HEK293 (cell line): ENCODE measurements around the gene ARHGAP27.

Source experiments
- FEZF1 ChIP-seq: fragments of 450-650 bp; formaldehyde crosslinking; IDR thresholded peaks from 2 replicates; pipeline ENCODE4 v1.5.1; 2016; ENCODE audit warnings: missing biosample characterization, missing genetic modification characterization
- MZF1 ChIP-seq: fragments of 450-650 bp; formaldehyde crosslinking; IDR thresholded peaks from 2 replicates; pipeline ENCODE4 v1.5.1; 2017; ENCODE audit warnings: missing biosample characterization, missing genetic modification characterization, borderline replicate concordance
- ZBTB20 ChIP-seq: fragments of 450-650 bp; formaldehyde crosslinking; IDR thresholded peaks from 2 replicates; pipeline ENCODE4 v1.5.1; 2016; ENCODE audit warnings: missing biosample characterization, missing genetic modification characterization
- ZBTB21 ChIP-seq: fragments of 450-650 bp; formaldehyde crosslinking; IDR thresholded peaks from 2 replicates; pipeline ENCODE4 v1.5.1; 2017; ENCODE audit warnings: missing biosample characterization, missing genetic modification characterization
- ZFP69B ChIP-seq: fragments of 450-650 bp; formaldehyde crosslinking; IDR thresholded peaks from 2 replicates; pipeline ENCODE4 v1.5.1; 2016; ENCODE audit warnings: missing biosample characterization, missing genetic modification characterization
- ZNF24 ChIP-seq: fragments of 450-650 bp; formaldehyde crosslinking; IDR thresholded peaks from 2 replicates; pipeline ENCODE4 v1.5.1; 2016; ENCODE audit warnings: missing biosample characterization, missing genetic modification characterization
- ZNF341 ChIP-seq: fragments of 450-650 bp; formaldehyde crosslinking; IDR thresholded peaks from 2 replicates; pipeline ENCODE4; 2016; ENCODE audit warnings: low read depth, missing biosample characterization, missing genetic modification characterization
- ZNF585B ChIP-seq: fragments of 450-650 bp; formaldehyde crosslinking; IDR thresholded peaks from 2 replicates; pipeline ENCODE4 v1.5.1; 2016; ENCODE audit warnings: missing biosample characterization, missing genetic modification characterization
- ZNF610 ChIP-seq: fragments of 450-650 bp; formaldehyde crosslinking; IDR thresholded peaks from 2 replicates; pipeline ENCODE4 v1.5.1; 2016; ENCODE audit warnings: missing biosample characterization, missing genetic modification characterization, borderline replicate concordance
- TF ChIP-seq, protein P1 (sequence below): fragments of 450-650 bp; formaldehyde crosslinking; conservative IDR thresholded peaks from 2 replicates; pipeline ENCODE4 v1.5.1; 2016; ENCODE audit warnings: low read depth, missing biosample characterization, missing genetic modification characterization
- TF ChIP-seq, protein P2 (sequence below): fragments of 450-650 bp; formaldehyde crosslinking; IDR thresholded peaks from 2 replicates; pipeline ENCODE4 v1.5.1; 2016; ENCODE audit warnings: missing biosample characterization, missing genetic modification characterization
- TF ChIP-seq, protein P3 (sequence below): fragments of 450-650 bp; IDR thresholded peaks from 2 replicates; pipeline ENCODE4 v1.5.1; 2018; ENCODE audit warnings: missing biosample characterization, mild to moderate bottlenecking, missing genetic modification characterization
- TF ChIP-seq, protein P4 (sequence below): fragments of 450-650 bp; formaldehyde crosslinking; IDR thresholded peaks from 2 replicates; pipeline ENCODE4 v1.5.1; 2016; ENCODE audit warnings: missing biosample characterization, missing genetic modification characterization
- TF ChIP-seq, protein P5 (sequence below): fragments of 450-650 bp; formaldehyde crosslinking; IDR thresholded peaks from 2 replicates; pipeline ENCODE4 v1.5.1; 2016; ENCODE audit warnings: missing biosample characterization, missing genetic modification characterization
- TF ChIP-seq, protein P6 (sequence below): sonication (generic); formaldehyde crosslinking; IDR thresholded peaks from 2 replicates; pipeline ENCODE4 v1.8.1; 2022; ENCODE audit warnings: mild to moderate bottlenecking, moderate library complexity, missing genetic modification reagents
- TF ChIP-seq, protein P7 (sequence below): fragments of 450-650 bp; formaldehyde crosslinking; IDR thresholded peaks from 2 replicates; pipeline ENCODE4 v1.5.1; 2017; ENCODE audit warnings: missing biosample characterization, mild to moderate bottlenecking, missing genetic modification characterization, moderate library complexity
- TF ChIP-seq, protein P8 (sequence below): fragments of 450-650 bp; formaldehyde crosslinking; IDR thresholded peaks from 2 replicates; pipeline ENCODE4 v1.5.1; 2016; ENCODE audit warnings: missing biosample characterization, missing genetic modification characterization
- TF ChIP-seq, protein P9 (sequence below): fragments of 450-650 bp; formaldehyde crosslinking; IDR thresholded peaks from 2 replicates; pipeline ENCODE4 v1.5.1; 2016; ENCODE audit warnings: missing biosample characterization, missing genetic modification characterization

The ARHGAP27 gene

DNA sequence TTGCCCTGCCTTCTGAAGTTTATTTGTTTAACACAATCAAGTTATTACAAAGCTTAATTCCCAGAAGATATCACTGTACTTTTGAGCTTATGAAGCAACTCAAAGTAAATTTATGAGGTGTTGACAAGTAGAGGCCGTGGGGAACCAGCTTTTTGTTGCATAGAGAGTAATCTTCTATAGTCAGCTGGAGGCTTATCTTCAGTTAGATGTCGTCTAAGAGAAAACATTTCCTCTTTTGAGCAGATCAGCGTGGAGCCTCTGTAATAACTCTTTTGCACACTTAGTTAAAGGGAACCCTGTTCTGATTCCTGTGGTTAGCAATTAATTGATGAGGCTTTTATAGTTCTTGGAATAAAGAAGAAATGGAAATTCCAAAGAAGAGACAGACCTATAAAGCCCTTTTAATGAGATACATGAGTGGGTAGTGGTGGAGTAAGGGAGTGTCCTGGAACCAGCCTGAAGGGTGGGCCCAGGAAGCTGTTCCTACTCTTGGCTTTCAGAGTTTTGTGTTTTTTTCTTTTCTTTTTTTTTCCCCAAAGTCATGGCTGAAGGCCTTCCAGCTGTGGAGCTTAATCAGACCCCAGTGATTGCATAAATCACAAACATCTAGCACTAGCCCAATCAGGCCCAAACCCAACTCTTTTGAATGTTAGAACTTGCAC, 87.0 kb downstream of the ARHGAP27 start (continued):
- TF ChIP-seq, protein P1, sequence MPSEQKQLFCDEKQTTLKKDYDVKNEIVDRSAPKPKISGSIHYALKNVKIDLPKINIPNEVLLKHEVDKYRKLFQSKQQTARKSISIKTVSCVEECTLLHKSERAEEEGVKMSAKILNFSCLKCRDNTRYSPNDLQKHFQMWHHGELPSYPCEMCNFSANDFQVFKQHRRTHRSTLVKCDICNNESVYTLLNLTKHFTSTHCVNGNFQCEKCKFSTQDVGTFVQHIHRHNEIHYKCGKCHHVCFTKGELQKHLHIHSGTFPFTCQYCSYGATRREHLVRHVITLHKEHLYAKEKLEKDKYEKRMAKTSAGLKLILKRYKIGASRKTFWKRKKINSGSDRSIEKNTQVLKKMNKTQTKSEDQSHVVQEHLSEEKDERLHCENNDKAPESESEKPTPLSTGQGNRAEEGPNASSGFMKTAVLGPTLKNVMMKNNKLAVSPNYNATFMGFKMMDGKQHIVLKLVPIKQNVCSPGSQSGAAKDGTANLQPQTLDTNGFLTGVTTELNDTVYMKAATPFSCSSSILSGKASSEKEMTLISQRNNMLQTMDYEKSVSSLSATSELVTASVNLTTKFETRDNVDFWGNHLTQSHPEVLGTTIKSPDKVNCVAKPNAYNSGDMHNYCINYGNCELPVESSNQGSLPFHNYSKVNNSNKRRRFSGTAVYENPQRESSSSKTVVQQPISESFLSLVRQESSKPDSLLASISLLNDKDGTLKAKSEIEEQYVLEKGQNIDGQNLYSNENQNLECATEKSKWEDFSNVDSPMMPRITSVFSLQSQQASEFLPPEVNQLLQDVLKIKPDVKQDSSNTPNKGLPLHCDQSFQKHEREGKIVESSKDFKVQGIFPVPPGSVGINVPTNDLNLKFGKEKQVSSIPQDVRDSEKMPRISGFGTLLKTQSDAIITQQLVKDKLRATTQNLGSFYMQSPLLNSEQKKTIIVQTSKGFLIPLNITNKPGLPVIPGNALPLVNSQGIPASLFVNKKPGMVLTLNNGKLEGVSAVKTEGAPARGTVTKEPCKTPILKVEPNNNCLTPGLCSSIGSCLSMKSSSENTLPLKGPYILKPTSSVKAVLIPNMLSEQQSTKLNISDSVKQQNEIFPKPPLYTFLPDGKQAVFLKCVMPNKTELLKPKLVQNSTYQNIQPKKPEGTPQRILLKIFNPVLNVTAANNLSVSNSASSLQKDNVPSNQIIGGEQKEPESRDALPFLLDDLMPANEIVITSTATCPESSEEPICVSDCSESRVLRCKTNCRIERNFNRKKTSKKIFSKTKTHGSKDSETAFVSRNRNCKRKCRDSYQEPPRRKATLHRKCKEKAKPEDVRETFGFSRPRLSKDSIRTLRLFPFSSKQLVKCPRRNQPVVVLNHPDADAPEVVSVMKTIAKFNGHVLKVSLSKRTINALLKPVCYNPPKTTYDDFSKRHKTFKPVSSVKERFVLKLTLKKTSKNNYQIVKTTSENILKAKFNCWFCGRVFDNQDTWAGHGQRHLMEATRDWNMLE (tag by site-specific recombination), result 0 out of 2 replicates have a peak, but pooled peaks have one; percentile 32
- TF ChIP-seq ZBTB21 (tag by site-specific recombination), result peak; percentile 47; the same call in 1 of the 2 replicates
- TF ChIP-seq, protein P2, sequence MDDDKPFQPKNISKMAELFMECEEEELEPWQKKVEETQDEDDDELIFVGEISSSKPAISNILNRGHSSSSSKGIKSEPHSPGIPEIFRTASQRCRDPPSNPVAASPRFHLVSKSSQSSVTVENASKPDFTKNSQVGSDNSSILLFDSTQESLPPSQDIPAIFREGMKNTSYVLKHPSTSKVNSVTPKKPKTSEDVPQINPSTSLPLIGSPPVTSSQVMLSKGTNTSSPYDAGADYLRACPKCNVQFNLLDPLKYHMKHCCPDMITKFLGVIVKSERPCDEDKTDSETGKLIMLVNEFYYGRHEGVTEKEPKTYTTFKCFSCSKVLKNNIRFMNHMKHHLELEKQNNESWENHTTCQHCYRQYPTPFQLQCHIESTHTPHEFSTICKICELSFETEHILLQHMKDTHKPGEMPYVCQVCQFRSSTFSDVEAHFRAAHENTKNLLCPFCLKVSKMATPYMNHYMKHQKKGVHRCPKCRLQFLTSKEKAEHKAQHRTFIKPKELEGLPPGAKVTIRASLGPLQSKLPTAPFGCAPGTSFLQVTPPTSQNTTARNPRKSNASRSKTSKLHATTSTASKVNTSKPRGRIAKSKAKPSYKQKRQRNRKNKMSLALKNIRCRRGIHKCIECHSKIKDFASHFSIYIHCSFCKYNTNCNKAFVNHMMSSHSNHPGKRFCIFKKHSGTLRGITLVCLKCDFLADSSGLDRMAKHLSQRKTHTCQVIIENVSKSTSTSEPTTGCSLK, result no peak
- TF ChIP-seq, protein P3, sequence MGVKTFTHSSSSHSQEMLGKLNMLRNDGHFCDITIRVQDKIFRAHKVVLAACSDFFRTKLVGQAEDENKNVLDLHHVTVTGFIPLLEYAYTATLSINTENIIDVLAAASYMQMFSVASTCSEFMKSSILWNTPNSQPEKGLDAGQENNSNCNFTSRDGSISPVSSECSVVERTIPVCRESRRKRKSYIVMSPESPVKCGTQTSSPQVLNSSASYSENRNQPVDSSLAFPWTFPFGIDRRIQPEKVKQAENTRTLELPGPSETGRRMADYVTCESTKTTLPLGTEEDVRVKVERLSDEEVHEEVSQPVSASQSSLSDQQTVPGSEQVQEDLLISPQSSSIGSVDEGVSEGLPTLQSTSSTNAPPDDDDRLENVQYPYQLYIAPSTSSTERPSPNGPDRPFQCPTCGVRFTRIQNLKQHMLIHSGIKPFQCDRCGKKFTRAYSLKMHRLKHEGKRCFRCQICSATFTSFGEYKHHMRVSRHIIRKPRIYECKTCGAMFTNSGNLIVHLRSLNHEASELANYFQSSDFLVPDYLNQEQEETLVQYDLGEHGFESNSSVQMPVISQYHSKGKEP (tag by site-specific recombination), result peak; percentile 90
- TF ChIP-seq ZNF610, result 0 out of 2 replicates have a peak, but pooled peaks have one; percentile 38
- TF ChIP-seq, protein P4, sequence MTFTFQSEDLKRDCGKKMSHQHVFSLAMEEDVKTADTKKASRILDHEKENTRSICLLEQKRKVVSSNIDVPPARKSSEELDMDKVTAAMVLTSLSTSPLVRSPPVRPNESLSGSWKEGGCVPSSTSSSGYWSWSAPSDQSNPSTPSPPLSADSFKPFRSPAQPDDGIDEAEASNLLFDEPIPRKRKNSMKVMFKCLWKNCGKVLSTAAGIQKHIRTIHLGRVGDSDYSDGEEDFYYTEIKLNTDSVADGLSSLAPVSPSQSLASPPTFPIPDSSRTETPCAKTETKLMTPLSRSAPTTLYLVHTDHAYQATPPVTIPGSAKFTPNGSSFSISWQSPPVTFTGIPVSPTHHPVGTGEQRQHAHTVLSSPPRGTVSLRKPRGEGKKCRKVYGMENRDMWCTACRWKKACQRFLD, result no peak
- TF ChIP-seq, protein P5, sequence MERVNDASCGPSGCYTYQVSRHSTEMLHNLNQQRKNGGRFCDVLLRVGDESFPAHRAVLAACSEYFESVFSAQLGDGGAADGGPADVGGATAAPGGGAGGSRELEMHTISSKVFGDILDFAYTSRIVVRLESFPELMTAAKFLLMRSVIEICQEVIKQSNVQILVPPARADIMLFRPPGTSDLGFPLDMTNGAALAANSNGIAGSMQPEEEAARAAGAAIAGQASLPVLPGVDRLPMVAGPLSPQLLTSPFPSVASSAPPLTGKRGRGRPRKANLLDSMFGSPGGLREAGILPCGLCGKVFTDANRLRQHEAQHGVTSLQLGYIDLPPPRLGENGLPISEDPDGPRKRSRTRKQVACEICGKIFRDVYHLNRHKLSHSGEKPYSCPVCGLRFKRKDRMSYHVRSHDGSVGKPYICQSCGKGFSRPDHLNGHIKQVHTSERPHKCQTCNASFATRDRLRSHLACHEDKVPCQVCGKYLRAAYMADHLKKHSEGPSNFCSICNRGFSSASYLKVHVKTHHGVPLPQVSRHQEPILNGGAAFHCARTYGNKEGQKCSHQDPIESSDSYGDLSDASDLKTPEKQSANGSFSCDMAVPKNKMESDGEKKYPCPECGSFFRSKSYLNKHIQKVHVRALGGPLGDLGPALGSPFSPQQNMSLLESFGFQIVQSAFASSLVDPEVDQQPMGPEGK, result peak; percentile 42; the same call in 1 of the 2 replicates
- TF ChIP-seq, protein P6, sequence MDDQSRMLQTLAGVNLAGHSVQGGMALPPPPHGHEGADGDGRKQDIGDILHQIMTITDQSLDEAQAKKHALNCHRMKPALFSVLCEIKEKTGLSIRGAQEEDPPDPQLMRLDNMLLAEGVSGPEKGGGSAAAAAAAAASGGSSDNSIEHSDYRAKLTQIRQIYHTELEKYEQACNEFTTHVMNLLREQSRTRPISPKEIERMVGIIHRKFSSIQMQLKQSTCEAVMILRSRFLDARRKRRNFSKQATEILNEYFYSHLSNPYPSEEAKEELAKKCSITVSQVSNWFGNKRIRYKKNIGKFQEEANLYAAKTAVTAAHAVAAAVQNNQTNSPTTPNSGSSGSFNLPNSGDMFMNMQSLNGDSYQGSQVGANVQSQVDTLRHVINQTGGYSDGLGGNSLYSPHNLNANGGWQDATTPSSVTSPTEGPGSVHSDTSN (CRISPR knock-in tag), result 0 out of 2 replicates have a peak, but pooled peaks have one; percentile 37
- TF ChIP-seq FEZF1, result peak; percentile 98
- TF ChIP-seq ZNF341, result peak; percentile 78
- TF ChIP-seq ZNF24 (tag by site-specific recombination), result peak; percentile 77
- no peak for TF ChIP-seq ZNF585B
- TF ChIP-seq, protein P7, sequence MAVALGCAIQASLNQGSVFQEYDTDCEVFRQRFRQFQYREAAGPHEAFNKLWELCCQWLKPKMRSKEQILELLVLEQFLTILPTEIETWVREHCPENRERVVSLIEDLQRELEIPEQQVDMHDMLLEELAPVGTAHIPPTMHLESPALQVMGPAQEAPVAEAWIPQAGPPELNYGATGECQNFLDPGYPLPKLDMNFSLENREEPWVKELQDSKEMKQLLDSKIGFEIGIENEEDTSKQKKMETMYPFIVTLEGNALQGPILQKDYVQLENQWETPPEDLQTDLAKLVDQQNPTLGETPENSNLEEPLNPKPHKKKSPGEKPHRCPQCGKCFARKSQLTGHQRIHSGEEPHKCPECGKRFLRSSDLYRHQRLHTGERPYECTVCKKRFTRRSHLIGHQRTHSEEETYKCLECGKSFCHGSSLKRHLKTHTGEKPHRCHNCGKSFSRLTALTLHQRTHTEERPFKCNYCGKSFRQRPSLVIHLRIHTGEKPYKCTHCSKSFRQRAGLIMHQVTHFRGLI (tag by site-specific recombination), result 0 out of 2 replicates have a peak, but pooled peaks have one; percentile 26
- 0 out of 2 replicates have a peak, but pooled peaks have one; percentile 31 for TF ChIP-seq ZFP69B
- TF ChIP-seq ZBTB20 (tag by site-specific recombination), result no peak; the same call in 1 of the 2 replicates
- TF ChIP-seq, protein P8, sequence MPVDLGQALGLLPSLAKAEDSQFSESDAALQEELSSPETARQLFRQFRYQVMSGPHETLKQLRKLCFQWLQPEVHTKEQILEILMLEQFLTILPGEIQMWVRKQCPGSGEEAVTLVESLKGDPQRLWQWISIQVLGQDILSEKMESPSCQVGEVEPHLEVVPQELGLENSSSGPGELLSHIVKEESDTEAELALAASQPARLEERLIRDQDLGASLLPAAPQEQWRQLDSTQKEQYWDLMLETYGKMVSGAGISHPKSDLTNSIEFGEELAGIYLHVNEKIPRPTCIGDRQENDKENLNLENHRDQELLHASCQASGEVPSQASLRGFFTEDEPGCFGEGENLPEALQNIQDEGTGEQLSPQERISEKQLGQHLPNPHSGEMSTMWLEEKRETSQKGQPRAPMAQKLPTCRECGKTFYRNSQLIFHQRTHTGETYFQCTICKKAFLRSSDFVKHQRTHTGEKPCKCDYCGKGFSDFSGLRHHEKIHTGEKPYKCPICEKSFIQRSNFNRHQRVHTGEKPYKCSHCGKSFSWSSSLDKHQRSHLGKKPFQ (tag by site-specific recombination), result 0 out of 2 replicates have a peak, but pooled peaks have one; percentile 50
- TF ChIP-seq, protein P9, sequence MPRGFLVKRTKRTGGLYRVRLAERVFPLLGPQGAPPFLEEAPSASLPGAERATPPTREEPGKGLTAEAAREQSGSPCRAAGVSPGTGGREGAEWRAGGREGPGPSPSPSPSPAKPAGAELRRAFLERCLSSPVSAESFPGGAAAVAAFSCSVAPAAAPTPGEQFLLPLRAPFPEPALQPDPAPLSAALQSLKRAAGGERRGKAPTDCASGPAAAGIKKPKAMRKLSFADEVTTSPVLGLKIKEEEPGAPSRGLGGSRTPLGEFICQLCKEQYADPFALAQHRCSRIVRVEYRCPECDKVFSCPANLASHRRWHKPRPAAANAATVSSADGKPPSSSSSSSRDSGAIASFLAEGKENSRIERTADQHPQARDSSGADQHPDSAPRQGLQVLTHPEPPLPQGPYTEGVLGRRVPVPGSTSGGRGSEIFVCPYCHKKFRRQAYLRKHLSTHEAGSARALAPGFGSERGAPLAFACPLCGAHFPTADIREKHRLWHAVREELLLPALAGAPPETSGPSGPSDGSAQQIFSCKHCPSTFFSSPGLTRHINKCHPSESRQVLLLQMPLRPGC (tag by site-specific recombination), result 0 out of 2 replicates have a peak, but pooled peaks have one; percentile 30
- TF ChIP-seq MZF1, result peak; percentile 52; the same call in 1 of the 2 replicates
